Keratinocyte (primary cell): ENCODE results near the gene MAD1L1. TPM values are rescaled to one million over a fixed set of nuclear protein-coding genes. Genes with fewer than 3 reads are reported as not detected.

Experiments used
- DNase-seq: peaks from one replicate; pipeline ENCODE4 v3.0.0-alpha.2; 2011; ENCODE audit warnings: low read depth, missing footprints, low spot score
- FAIRE-seq: peaks from 2 replicates; lab custom pipeline; 2011; peaks lifted over from hg19 to GRCh38; lab: Jason Lieb, UNC
- H2AFZ ChIP-seq: 2 replicates; pipeline ENCODE4 v1.6.0; 2012; ENCODE audit warnings: low read length, control low read depth, inconsistent platforms; ENCODE audit not compliant: control insufficient read depth
- H3K27ac ChIP-seq: 2 replicates; pipeline ENCODE4 v1.5.1; 2011; ENCODE audit warnings: low read length; ENCODE audit not compliant: control insufficient read depth, insufficient read depth
- H3K27me3 ChIP-seq: 3 replicates; pipeline ENCODE4 v1.6.0; 2011; ENCODE audit warnings: low read length; ENCODE audit not compliant: control insufficient read depth, insufficient read depth; ENCODE audit errors: extremely low read depth
- H3K36me3 ChIP-seq, 2 experiments: 2 replicates in 1 of 2; 3 replicates in 1 of 2; pipeline ENCODE4 v1.5.1; 2011; ENCODE audit warnings: low read length in 2 of 2, mild to moderate bottlenecking in 1 of 2; ENCODE audit not compliant: control insufficient read depth in 2 of 2, insufficient read depth in 2 of 2; ENCODE audit errors: extremely low read depth in 1 of 2
- H3K4me1 ChIP-seq: 3 replicates; pipeline ENCODE4 v1.5.1; 2011; ENCODE audit warnings: low read length; ENCODE audit not compliant: control insufficient read depth, insufficient read depth; ENCODE audit errors: extremely low read depth
- H3K4me2 ChIP-seq: 3 replicates; pipeline ENCODE4 v1.6.0; 2011; ENCODE audit warnings: low read depth, low read length; ENCODE audit not compliant: control insufficient read depth, insufficient read depth; ENCODE audit errors: extremely low read depth
- H3K4me3 ChIP-seq, 3 experiments: fragments of 200-600 bp in 1 of 3; sonication (generic) in 1 of 3; 2 replicates in 2 of 3; 3 replicates in 1 of 3; pipeline ENCODE4 v1.5.1; 2011 to 2016; ENCODE audit warnings: low read length in 3 of 3, mild to moderate bottlenecking in 3 of 3, control low read depth in 2 of 3, inconsistent platforms in 1 of 3, low read depth in 1 of 3, mixed read lengths in 1 of 3, mixed run types in 1 of 3, moderate library complexity in 1 of 3; ENCODE audit not compliant: control insufficient read depth in 2 of 3, insufficient read depth in 2 of 3; ENCODE audit errors: extremely low read depth in 1 of 3
- H3K79me2 ChIP-seq: 2 replicates; pipeline ENCODE4 v1.6.0; 2012; ENCODE audit warnings: low read length; ENCODE audit not compliant: control insufficient read depth, insufficient read depth
- H3K9ac ChIP-seq: 3 replicates; pipeline ENCODE4 v1.6.0; 2011; ENCODE audit warnings: low read length; ENCODE audit not compliant: control insufficient read depth, insufficient read depth; ENCODE audit errors: extremely low read depth
- H3K9me1 ChIP-seq: 3 replicates; pipeline ENCODE4 v1.6.0; 2011; ENCODE audit warnings: low read length; ENCODE audit not compliant: control insufficient read depth, insufficient read depth; ENCODE audit errors: extremely low read depth
- H3K9me3 ChIP-seq: 2 replicates; pipeline ENCODE4 v1.5.1; 2012; ENCODE audit warnings: low read depth, low read length; ENCODE audit not compliant: control insufficient read depth
- H4K20me1 ChIP-seq: 3 replicates; pipeline ENCODE4 v1.6.0; 2011; ENCODE audit warnings: low read length; ENCODE audit not compliant: control insufficient read depth, insufficient read depth; ENCODE audit errors: extremely low read depth
- EZH2 ChIP-seq: IDR thresholded peaks from one replicate; pipeline ENCODE4 v1.6.1; 2012; ENCODE audit warnings: inconsistent platforms, mild to moderate bottlenecking, low read length, moderate library complexity
- dilution Hi-C: fragments of 300-500 bp; cut with MboI; formaldehyde crosslinking; loops from one replicate; pipeline ENCODE4 v1.7.0; 2020; ENCODE audit warnings: low sequenced_read_pairs; ENCODE audit not compliant: extremely low pct_ligation_motif_present
- polyA plus RNA-seq, 5 experiments: library from polyadenylated mRNA; depleted of rRNA in 3 of 5; stranded (reverse) in 3 of 5; stranded (forward) in 1 of 5; unstranded in 1 of 5; fragments of >200 nt; gene quantifications; 1 replicate in 1 of 5; 2 replicates in 3 of 5; 3 replicates in 1 of 5; pipeline versions ENCODE4 v1.2.1 to v1.2.3, GENCODE V29; 2011 to 2012; ENCODE audit warnings: missing spikeins in 2 of 5, low read depth in 1 of 5, low replicate concordance in 1 of 5
- TF ChIP-seq, protein P1 (sequence below), 3 experiments: IDR thresholded peaks in 1 of 3; conservative IDR thresholded peaks in 1 of 3; optimal IDR thresholded peaks in 1 of 3; 2 replicates in 2 of 3; 3 replicates in 1 of 3; pipeline versions ENCODE3 to v1.5.1; 2011; ENCODE audit warnings: low read length in 3 of 3, mild to moderate bottlenecking in 3 of 3, moderate library complexity in 2 of 3, control low read depth in 1 of 3, inconsistent platforms in 1 of 3; ENCODE audit not compliant: insufficient read depth in 2 of 3; ENCODE audit errors: extremely low read depth in 1 of 3

Gene MAD1L1
- polyA plus RNA-seq, 1 donor (not counting 4 experiments of a cell fraction or from before 2014, with no cell fraction given), result 18.0 TPM

DNA sequence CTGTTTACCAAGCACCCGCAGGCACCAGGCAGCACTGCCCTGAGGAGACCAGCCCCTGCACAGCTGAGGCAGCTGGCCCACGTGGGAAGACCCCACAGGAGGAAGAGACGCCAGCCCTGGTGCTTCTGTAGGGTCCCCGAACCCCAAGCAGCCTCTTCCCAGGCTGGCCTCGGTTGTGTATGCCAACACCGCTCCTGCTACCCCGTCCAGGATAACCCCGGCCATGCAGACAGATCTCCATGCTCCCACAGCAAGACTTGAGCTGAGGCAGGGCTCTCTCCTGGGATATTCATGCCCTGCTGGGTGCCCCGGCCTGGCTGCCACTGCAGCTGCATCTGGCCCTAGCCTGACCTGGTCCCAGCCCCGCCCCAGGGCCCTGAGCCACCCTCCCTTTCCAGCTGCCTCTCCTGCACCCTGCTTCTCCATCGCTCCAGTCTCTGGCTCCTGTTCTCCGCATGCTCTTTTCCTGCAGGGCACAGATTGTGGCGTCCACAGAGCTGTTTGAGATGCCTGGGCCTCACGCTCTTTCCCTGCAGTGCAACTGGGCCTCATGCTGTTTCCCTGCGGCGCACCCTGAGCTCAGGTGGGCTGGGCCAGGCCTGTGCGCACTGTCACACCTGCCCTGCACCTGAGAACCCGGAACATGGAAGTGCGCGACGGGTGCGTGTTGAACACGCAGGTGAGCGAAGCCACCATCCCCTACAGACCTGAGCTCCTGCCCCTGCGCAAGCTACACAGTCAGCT, 326.5 kb downstream of the MAD1L1 start:
- Histone ChIP-seq H3K4me2 (no peak overlapping the region), H3K4me1 (no peaks in the 10 kb centered on the region), H3K36me3 (no peaks in the 10 kb centered on the region), H3K4me3 (no peak overlapping the region), H2AFZ (no peak overlapping the region), H3K9me1 (no peaks in the 10 kb centered on the region), H3K27me3 (no peaks in the 10 kb centered on the region), H3K9me3 (no peaks in the 10 kb centered on the region), H3K79me2 (no peaks in the 10 kb centered on the region), H3K9ac (no peak overlapping the region), H3K27ac (no peak overlapping the region), H4K20me1 (no peaks in the 10 kb centered on the region)
- dilution Hi-C loops, result no loop called here
- FAIRE-seq (no peak), DNase-seq (no peak)
- no peak for TF ChIP-seq EZH2
- TF ChIP-seq, protein P1, sequence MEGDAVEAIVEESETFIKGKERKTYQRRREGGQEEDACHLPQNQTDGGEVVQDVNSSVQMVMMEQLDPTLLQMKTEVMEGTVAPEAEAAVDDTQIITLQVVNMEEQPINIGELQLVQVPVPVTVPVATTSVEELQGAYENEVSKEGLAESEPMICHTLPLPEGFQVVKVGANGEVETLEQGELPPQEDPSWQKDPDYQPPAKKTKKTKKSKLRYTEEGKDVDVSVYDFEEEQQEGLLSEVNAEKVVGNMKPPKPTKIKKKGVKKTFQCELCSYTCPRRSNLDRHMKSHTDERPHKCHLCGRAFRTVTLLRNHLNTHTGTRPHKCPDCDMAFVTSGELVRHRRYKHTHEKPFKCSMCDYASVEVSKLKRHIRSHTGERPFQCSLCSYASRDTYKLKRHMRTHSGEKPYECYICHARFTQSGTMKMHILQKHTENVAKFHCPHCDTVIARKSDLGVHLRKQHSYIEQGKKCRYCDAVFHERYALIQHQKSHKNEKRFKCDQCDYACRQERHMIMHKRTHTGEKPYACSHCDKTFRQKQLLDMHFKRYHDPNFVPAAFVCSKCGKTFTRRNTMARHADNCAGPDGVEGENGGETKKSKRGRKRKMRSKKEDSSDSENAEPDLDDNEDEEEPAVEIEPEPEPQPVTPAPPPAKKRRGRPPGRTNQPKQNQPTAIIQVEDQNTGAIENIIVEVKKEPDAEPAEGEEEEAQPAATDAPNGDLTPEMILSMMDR (optimal IDR thresholded peaks at IDR 0.05 in 1 of 3, IDR thresholded peaks at IDR 0.05 in 1 of 3, conservative IDR thresholded peaks at IDR 0.05 in 1 of 3; ENCODE audit: extremely low read depth in 1 of 3, insufficient read depth in 2 of 3, low read length in 3 of 3), result no peak

- H3K9me1 ChIP-seq, result no peaks in the 10 kb centered on the region
- no peak for FAIRE-seq
- TF ChIP-seq, protein P1 (optimal IDR thresholded peaks at IDR 0.05 in 1 of 3, IDR thresholded peaks at IDR 0.05 in 1 of 3, conservative IDR thresholded peaks at IDR 0.05 in 1 of 3; ENCODE audit: extremely low read depth in 1 of 3, insufficient read depth in 2 of 3, low read length in 3 of 3), result no peak
- TF ChIP-seq EZH2, result no peak
Observed at GRCh38 chr7:1902231-1902855, 330.4 kb downstream of the MAD1L1 start.

More at GRCh38 chr7:1902231-1902855, 330.4 kb downstream of the MAD1L1 start:
- no peak overlapping the region for H2AFZ ChIP-seq
- no peaks in the 10 kb centered on the region for H3K9me3 ChIP-seq
- no peak overlapping the region for H3K27ac ChIP-seq
- dilution Hi-C loops, result no loop called here
- DNase-seq, result no peak
- no peaks in the 10 kb centered on the region for H3K4me1 ChIP-seq
- H3K4me2 ChIP-seq, result no peak overlapping the region
- no peaks in the 10 kb centered on the region for H3K79me2 ChIP-seq
- H3K4me3 ChIP-seq, result no peak overlapping the region
- H3K36me3 ChIP-seq, result peaks cover 5 to 7% of the 10 kb centered on the region in 2 experiments
- H4K20me1 ChIP-seq, result no peaks in the 10 kb centered on the region
- no peaks in the 10 kb centered on the region for H3K27me3 ChIP-seq
- H3K9ac ChIP-seq, result no peak overlapping the region
